Measurements from ENCODE around the gene MMP17. TPM values are rescaled to one million over a fixed set of nuclear protein-coding genes. Genes with fewer than 3 reads are reported as not detected.

Gene MMP17
- total RNA-seq, 1 experiment from 2014 or later, result 12.6 TPM

- Histone ChIP-seq H3K9me3 (ENCODE audit: low read depth, low read length, poor library complexity, severe bottlenecking) (no peaks in the 10 kb centered on the region), H3K4me1 (ENCODE audit: insufficient read depth, low read length, poor library complexity, severe bottlenecking) (peaks cover 6% of the 10 kb centered on the region), H3K4me3 (ENCODE audit: low read depth, low read length, poor library complexity, severe bottlenecking) (no peak overlapping the region), H3K27ac (ENCODE audit: low read depth, low read length, poor library complexity, severe bottlenecking) (no peak overlapping the region), H3K27me3 (replicated peaks; ENCODE audit: insufficient read depth, low read depth, low read length, poor library complexity) (no peaks in the 10 kb centered on the region), H3K36me3 (ENCODE audit: insufficient read depth, low read length, poor library complexity, severe bottlenecking) (peaks cover 4% of the 10 kb centered on the region)
- ChIA-PET POLR2A (ENCODE audit: low non-redundant PET) (interaction anchor here (0.6 kb wide), 1 partner anchor 135 kb away, joined by 5 read pairs; no protein-coding TSS in a partner anchor), CTCF (no interaction called here)
- intact Hi-C loops (cut with micrococcal nuclease; ENCODE audit: unreplicated experiment), result no loop called here
- DNase-seq (ENCODE audit: low spot score), result no peak
- no TSS peak for BruUV-seq (replicated peaks)
- TF ChIP-seq EZH2 (IDR thresholded peaks at IDR 0.05; ENCODE audit: borderline replicate concordance, low read depth, low read length, poor library complexity, severe bottlenecking), result no peak
- no peak for TF ChIP-seq CTCF (conservative IDR thresholded peaks at IDR 0.05; ENCODE audit: low read depth, low read length)
These were observed 72.2 kb downstream of the MMP17 start for GRCh38 chr12:131900397-131900796.

Other genes starting within 250 kb of the MMP17 start
- 65.4 and 66.4 TPM in 2 replicates for gene SFSWAP, start 117.3 kb upstream of the MMP17 start, total RNA-seq (2021)
- 56.1 and 57.3 TPM in 2 replicates for gene ULK1, start 66.2 kb downstream of the MMP17 start, total RNA-seq (2021)
- gene PUS1, start 100.9 kb downstream of the MMP17 start, total RNA-seq (2021), result 83.3 and 103 TPM in 2 replicates
- 80.1 and 91.4 TPM in 2 replicates for gene EP400, start 121.5 kb downstream of the MMP17 start, total RNA-seq (2021)